Brain microvascular endothelial cell (primary cell): ENCODE results near the gene TCF7L2.

Experiments used
- DNase-seq: peaks from one replicate; pipeline ENCODE4 v3.0.0-alpha.2; 2020
- H3K27ac ChIP-seq: fragments of 250-450 bp; sonication (Bioruptor Pico); 2 replicates; pipeline ENCODE4 v1.5.1; 2020; ENCODE audit warnings: mild to moderate bottlenecking, moderate library complexity
- H3K27me3 ChIP-seq: fragments of 250-450 bp; sonication (Bioruptor Pico); replicated peaks from 2 replicates; pipeline ENCODE4 v1.5.1; 2020; ENCODE audit warnings: mild to moderate bottlenecking
- H3K36me3 ChIP-seq: fragments of 250-450 bp; sonication (Bioruptor Pico); replicated peaks from 2 replicates; pipeline ENCODE4 v1.5.1; 2020; ENCODE audit warnings: mild to moderate bottlenecking
- H3K4me3 ChIP-seq: 2 replicates; pipeline ENCODE4 v1.5.1; 2011; ENCODE audit warnings: low read depth, mild to moderate bottlenecking, control low read depth, low read length, moderate library complexity
- CTCF ChIP-seq: IDR thresholded peaks from 2 replicates; pipeline ENCODE4 v1.5.1; 2011; ENCODE audit warnings: low read depth, mild to moderate bottlenecking, moderate library complexity, low read length, control low read depth, inconsistent platforms; ENCODE audit errors: missing control alignments
- in situ Hi-C: cut with HindIII; loops from 2 replicates; pipeline ENCODE4 v1.10.0; 2017; ENCODE audit warnings: low sequenced_read_pairs, low pct_ligation_motif_present

TCF7L2 gene

GRCh38 chr10:112958275-112958995, 8.4 kb downstream of the TCF7L2 start:
- Histone ChIP-seq H3K4me3 (no peak overlapping the region), H3K27me3 (no peaks in the 10 kb centered on the region), H3K27ac (peak overlapping the region; percentile 75), H3K36me3 (no peaks in the 10 kb centered on the region)
- in situ Hi-C loops, result no loop called here
- TF ChIP-seq CTCF, result no peak
- DNase-seq, result peak; percentile 59

GRCh38 chr10:112959207-112959838, 9.3 kb downstream of the TCF7L2 start:
- no peak overlapping the region for H3K4me3 ChIP-seq
- no peaks in the 10 kb centered on the region for H3K27me3 ChIP-seq
- H3K27ac ChIP-seq, result peak overlapping the region; percentile 75
- no peak for DNase-seq
- no peaks in the 10 kb centered on the region for H3K36me3 ChIP-seq
- in situ Hi-C loops, result no loop called here
- no peak for TF ChIP-seq CTCF

GRCh38 chr10:112960151-112960681, 10.2 kb downstream of the TCF7L2 start:
- no peak for TF ChIP-seq CTCF
- no peaks in the 10 kb centered on the region for H3K27me3 ChIP-seq
- no peaks in the 10 kb centered on the region for H3K36me3 ChIP-seq
- peak; percentile 40 for DNase-seq
- in situ Hi-C loops, result no loop called here
- H3K27ac ChIP-seq, result no peak overlapping the region
- H3K4me3 ChIP-seq, result no peak overlapping the region

GRCh38 chr10:112961609-112962008, 11.6 kb downstream of the TCF7L2 start:
- no peaks in the 10 kb centered on the region for H3K27me3 ChIP-seq
- H3K27ac ChIP-seq, result no peak overlapping the region
- TF ChIP-seq CTCF, result no peak
- H3K36me3 ChIP-seq, result no peaks in the 10 kb centered on the region
- in situ Hi-C loops, result no loop called here
- no peak for DNase-seq
- no peak overlapping the region for H3K4me3 ChIP-seq

DNA sequence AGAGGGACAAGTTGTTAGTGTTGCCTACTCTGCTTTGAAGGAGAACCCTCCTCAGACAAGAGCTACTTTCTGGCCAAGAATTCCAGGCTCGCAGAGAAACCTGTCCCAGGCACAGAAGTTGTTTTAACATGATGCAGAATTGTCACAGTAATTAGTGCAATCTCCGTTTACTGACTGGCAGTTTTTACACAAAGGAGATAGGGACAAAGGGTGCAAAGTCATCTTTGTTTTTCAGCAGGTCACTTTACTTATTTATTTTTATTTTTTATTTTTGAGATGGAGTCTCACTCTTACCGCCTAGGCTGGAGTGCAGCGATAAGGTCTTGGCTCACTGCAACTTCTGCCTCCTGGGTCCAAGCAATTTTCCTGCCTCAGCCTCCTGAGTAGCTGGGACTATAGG, 12.3 kb downstream of the TCF7L2 start:
- no peaks in the 10 kb centered on the region for H3K27me3 ChIP-seq
- no peak for TF ChIP-seq CTCF
- no peaks in the 10 kb centered on the region for H3K36me3 ChIP-seq
- in situ Hi-C loops, result no loop called here
- H3K4me3 ChIP-seq, result no peak overlapping the region
- no peak overlapping the region for H3K27ac ChIP-seq
- DNase-seq, result no peak
